Right lobe of liver (tissue), 6 donors: Measurements from ENCODE around the gene AFDN. TPM values are rescaled to one million over a fixed set of nuclear protein-coding genes. Genes with fewer than 3 reads are reported as not detected.
"Not testable (repeated sequence)": the region's sequence is repeated elsewhere in the genome, so short reads cannot be mapped to it uniquely, and the experiment has no call there.

Experiments used
- ATAC-seq, 4 donors: fragments of 200-7000 bp; cut with Tn5 transposase; one replicate each; pipeline ENCODE4 v1.9.1; 2020; ENCODE audit warnings: mild to moderate bottlenecking in 4 of 4, moderate library complexity in 4 of 4
- DNase-seq, 3 donors: peaks; one replicate each; pipeline ENCODE4 v3.0.0-alpha.2; 2020
- H3K27ac ChIP-seq, 3 donors: fragments of 200-600 bp; one replicate each; pipeline ENCODE4 v1.8.0; 2022
- H3K27me3 ChIP-seq, 2 donors: fragments of 200-600 bp; one replicate each; pipeline ENCODE4 v1.8.0; 2022
- H3K36me3 ChIP-seq, 4 donors: fragments of 200-600 bp; sonication (generic) in 1 of 4; one replicate each; pipeline versions ENCODE4 v1.5.1 to v1.8.0; 2017 to 2022; ENCODE audit warnings: control low read depth in 1 of 4
- H3K4me1 ChIP-seq, 4 donors: fragments of 200-600 bp; sonication (generic) in 1 of 4; one replicate each; pipeline versions ENCODE4 v1.5.1 to v1.8.0; 2017 to 2022; ENCODE audit warnings: control low read depth in 1 of 4
- H3K4me3 ChIP-seq, 3 donors: fragments of 200-600 bp; one replicate each; pipeline ENCODE4 v1.8.0; 2022
- H3K9me3 ChIP-seq, 4 donors: fragments of 200-600 bp; sonication (generic) in 1 of 4; one replicate each; pipeline versions ENCODE4 v1.5.1 to v1.8.0; 2017 to 2022; ENCODE audit warnings: control low read depth in 1 of 4
- POLR2A ChIP-seq: fragments of 450-650 bp; IDR thresholded peaks from one replicate; pipeline ENCODE4 v1.6.1; 2017; ENCODE audit warnings: antibody characterized with exemption, mild to moderate bottlenecking
- WGBS: methylation state at CpG from one replicate; pipeline ENCODE4 v1.1.6; 2018; ENCODE audit warnings: low coverage, low lambda C conversion rate; ENCODE audit not compliant: insufficient coverage; ENCODE audit errors: missing lambda C conversion rate; 5-methylcytosine and 5-hydroxymethylcytosine counted together
- intact Hi-C, 2 donors: fragments of 100-400 bp; cut with DNase I; formaldehyde crosslinking; loops; one replicate each; pipeline versions ENCODE4 v1.11.2 to v1.14.1; 2022
- total RNA-seq, 6 experiments: library from RNA; depleted of rRNA in 2 of 6; stranded (reverse); fragments of >200 nt in 2 of 6; fragmentation: NEBNext Ultra II Directional in 3 of 6; extraction: Animal tissue kit (Norgen Biotek cat#: 25700) in 3 of 6; gene quantifications; one replicate each; pipeline versions ENCODE4 v1.1.0 to v1.2.4, GENCODE V29; 2016 to 2023
- TF ChIP-seq, protein P1 (sequence below), 4 donors: fragments of 200-600 bp in 3 of 4; fragments of 450-650 bp in 1 of 4; IDR thresholded peaks; one replicate each; pipeline versions ENCODE4 v1.5.1 to v1.8.0; 2016 to 2022; ENCODE audit warnings: antibody characterized with exemption in 4 of 4, mild to moderate bottlenecking in 2 of 4
- donor health status: DM: no; HTN: yes; CAD: no.
- donor health status: DM: no; HTN: no; CAD: no.
- donor health status: DM: no; HTN: no; CAD: no.
- donor health status: DM: no; HTN: yes; CAD: no.
- donor health status: DM: no; HTN: yes; CAD: no.

The AFDN gene
- total RNA-seq, 6 experiments from 2014 or later, result 77.0 to 106 (median 85.5) TPM

GRCh38 chr6:168000198-168001028 is 173.7 kb downstream of the AFDN start:
- no peaks in the 10 kb centered on the region for H3K9me3 ChIP-seq
- H3K27me3 ChIP-seq, result no peaks in the 10 kb centered on the region
- no peaks in the 10 kb centered on the region for H3K4me1 ChIP-seq
- no peaks in the 10 kb centered on the region for H3K36me3 ChIP-seq
- no peak for TF ChIP-seq POLR2A
- TF ChIP-seq, protein P1, sequence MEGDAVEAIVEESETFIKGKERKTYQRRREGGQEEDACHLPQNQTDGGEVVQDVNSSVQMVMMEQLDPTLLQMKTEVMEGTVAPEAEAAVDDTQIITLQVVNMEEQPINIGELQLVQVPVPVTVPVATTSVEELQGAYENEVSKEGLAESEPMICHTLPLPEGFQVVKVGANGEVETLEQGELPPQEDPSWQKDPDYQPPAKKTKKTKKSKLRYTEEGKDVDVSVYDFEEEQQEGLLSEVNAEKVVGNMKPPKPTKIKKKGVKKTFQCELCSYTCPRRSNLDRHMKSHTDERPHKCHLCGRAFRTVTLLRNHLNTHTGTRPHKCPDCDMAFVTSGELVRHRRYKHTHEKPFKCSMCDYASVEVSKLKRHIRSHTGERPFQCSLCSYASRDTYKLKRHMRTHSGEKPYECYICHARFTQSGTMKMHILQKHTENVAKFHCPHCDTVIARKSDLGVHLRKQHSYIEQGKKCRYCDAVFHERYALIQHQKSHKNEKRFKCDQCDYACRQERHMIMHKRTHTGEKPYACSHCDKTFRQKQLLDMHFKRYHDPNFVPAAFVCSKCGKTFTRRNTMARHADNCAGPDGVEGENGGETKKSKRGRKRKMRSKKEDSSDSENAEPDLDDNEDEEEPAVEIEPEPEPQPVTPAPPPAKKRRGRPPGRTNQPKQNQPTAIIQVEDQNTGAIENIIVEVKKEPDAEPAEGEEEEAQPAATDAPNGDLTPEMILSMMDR (IDR thresholded peaks at IDR 0.05), result no peak
- no peak overlapping the region for H3K27ac ChIP-seq
- DNase-seq (no peak), ATAC-seq (no peak)
- intact Hi-C loops, result no loop called here
- H3K4me3 ChIP-seq, result no peak overlapping the region
- 88% methylated on average over 13 of the region's 13 CpGs for WGBS

DNA sequence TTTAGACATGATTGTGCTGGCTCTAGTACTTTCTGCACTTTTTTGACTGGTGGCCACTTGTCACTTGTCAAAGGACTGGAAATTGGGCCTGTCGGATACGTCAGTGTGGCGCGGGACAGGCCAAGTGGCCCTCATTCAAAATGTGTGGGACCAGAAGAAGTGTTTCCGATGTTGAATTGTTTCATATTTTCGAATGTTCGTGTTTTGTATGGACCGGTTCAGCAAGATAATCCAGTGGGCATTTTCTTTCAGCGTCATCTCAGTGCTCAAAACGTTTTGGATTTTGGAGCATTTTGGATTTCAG is 174.3 kb downstream of the AFDN start:
- Histone ChIP-seq H3K36me3 (no peaks in the 10 kb centered on the region), H3K9me3 (no peaks in the 10 kb centered on the region), H3K27me3 (no peaks in the 10 kb centered on the region), H3K4me3 (no peak overlapping the region), H3K27ac (no peak overlapping the region), H3K4me1 (no peaks in the 10 kb centered on the region)
- no peak for DNase-seq
- intact Hi-C loops, result no loop called here
- no peak for ATAC-seq
- 71% methylated on average over 10 of the region's 10 CpGs for WGBS
- no peak for TF ChIP-seq POLR2A
- TF ChIP-seq, protein P1 (IDR thresholded peaks at IDR 0.05), result no peak

GRCh38 chr6:168001514-168001913 is 174.8 kb downstream of the AFDN start:
- intact Hi-C loops, DNase-seq: not testable (repeated sequence)
- WGBS, result 79% methylated on average over 2 of the region's 21 CpGs

GRCh38 chr6:168002804-168003203 is 176.1 kb downstream of the AFDN start:
- 83% methylated on average over 4 of the region's 6 CpGs for WGBS

More at GRCh38 chr6:168001514-168001913, 174.8 kb downstream of the AFDN start:
- H3K9me3 ChIP-seq, H3K4me1 ChIP-seq, H3K27ac ChIP-seq, H3K36me3 ChIP-seq, ATAC-seq, H3K4me3 ChIP-seq, H3K27me3 ChIP-seq: not testable (repeated sequence)

DNA sequence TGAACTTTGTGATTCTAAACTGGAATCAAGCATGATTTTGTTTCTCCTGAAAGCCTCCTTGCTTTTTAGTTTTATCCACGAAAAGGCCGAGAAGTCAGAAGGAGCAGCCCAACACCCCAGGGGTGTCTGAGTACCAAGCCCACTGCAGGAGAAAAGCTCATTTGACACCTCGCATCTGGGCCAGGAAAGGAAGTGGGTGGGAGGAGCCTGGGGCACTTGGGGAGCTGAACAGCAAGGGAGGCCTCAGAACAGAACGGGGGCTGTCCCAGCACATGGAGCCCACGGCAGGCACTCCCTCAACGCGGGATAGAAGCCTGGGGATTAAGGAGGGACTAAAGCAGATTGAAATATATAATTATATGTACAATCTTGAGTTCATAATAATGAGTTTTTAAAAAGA is 177.3 kb downstream of the AFDN start:
- Histone ChIP-seq H3K27me3 (no peaks in the 10 kb centered on the region), H3K4me1 (no peaks in the 10 kb centered on the region), H3K4me3 (no peak overlapping the region), H3K36me3 (no peaks in the 10 kb centered on the region), H3K27ac (no peak overlapping the region), H3K9me3 (no peaks in the 10 kb centered on the region)
- intact Hi-C loops, result no loop called here
- DNase-seq (no peak), ATAC-seq (no peak)
- TF ChIP-seq POLR2A, result no peak
- TF ChIP-seq, protein P1 (IDR thresholded peaks at IDR 0.05), result no peak
- 72% methylated on average over 7 of the region's 7 CpGs for WGBS

More at GRCh38 chr6:168002804-168003203, 176.1 kb downstream of the AFDN start:
- H3K36me3 ChIP-seq, result no peaks in the 10 kb centered on the region
- no peaks in the 10 kb centered on the region for H3K4me1 ChIP-seq
- ATAC-seq (no peak), DNase-seq (no peak)
- H3K9me3 ChIP-seq, result no peaks in the 10 kb centered on the region
- intact Hi-C loops, result no loop called here
- TF ChIP-seq, protein P1 (IDR thresholded peaks at IDR 0.05), result no peak
- TF ChIP-seq POLR2A, result no peak
- no peaks in the 10 kb centered on the region for H3K27me3 ChIP-seq
- no peak overlapping the region for H3K27ac ChIP-seq
- no peak overlapping the region for H3K4me3 ChIP-seq
